ENCODE results near the gene PCDHA10.

DNA sequence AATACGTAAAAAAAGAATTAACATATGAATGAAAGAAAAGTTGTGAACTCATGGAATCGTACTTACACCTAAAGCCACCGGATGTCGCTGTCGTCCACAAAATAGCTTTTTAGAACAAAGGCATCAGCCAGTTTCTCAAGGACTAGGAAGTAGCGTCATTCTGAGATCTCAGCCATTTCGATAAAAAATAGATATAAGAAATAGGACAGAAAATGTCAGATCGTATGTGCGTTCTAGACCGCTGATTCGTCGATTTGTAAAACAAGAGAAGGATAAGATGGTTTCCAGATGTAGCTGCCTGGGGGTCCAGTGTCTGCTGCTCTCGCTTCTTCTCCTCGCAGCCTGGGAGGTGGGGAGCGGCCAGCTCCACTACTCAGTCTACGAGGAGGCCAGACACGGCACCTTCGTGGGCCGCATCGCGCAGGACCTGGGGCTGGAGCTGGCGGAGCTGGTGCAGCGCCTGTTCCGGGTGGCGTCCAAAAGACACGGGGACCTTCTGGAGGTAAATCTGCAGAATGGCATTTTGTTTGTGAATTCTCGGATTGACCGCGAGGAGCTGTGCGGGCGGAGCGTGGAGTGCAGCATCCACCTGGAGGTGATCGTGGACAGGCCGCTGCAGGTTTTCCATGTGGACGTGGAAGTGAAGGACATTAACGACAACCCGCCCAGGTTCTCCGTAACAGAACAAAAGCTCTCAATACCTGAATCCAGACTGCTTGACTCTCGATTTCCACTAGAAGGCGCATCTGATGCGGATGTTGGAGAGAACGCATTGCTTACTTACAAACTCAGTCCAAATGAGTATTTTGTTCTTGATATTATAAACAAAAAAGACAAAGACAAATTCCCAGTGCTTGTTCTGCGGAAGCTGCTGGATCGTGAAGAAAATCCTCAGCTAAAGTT, at the start of gene PCDHA10:
- TF ChIP-seq, protein P1, sequence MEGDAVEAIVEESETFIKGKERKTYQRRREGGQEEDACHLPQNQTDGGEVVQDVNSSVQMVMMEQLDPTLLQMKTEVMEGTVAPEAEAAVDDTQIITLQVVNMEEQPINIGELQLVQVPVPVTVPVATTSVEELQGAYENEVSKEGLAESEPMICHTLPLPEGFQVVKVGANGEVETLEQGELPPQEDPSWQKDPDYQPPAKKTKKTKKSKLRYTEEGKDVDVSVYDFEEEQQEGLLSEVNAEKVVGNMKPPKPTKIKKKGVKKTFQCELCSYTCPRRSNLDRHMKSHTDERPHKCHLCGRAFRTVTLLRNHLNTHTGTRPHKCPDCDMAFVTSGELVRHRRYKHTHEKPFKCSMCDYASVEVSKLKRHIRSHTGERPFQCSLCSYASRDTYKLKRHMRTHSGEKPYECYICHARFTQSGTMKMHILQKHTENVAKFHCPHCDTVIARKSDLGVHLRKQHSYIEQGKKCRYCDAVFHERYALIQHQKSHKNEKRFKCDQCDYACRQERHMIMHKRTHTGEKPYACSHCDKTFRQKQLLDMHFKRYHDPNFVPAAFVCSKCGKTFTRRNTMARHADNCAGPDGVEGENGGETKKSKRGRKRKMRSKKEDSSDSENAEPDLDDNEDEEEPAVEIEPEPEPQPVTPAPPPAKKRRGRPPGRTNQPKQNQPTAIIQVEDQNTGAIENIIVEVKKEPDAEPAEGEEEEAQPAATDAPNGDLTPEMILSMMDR (optimal IDR thresholded peaks at IDR 0.05 in 1 of 3, IDR thresholded peaks at IDR 0.05 in 1 of 3, conservative IDR thresholded peaks at IDR 0.05 in 1 of 3; ENCODE audit: extremely low read depth in 1 of 3, insufficient read depth in 2 of 3, low read length in 3 of 3): no peak
- TF ChIP-seq EZH2 (IDR thresholded peaks at IDR 0.05; ENCODE audit: low read length): no peak

Measured in keratinocyte (primary cell).